GM12891 (cell line): ENCODE data around the gene ZBTB8OS.

ENCODE experiments used
- DNase-seq: peaks from one replicate; pipeline ENCODE4 v3.0.0; 2011; ENCODE audit warnings: low spot score; ENCODE audit not compliant: insufficient read length
- FAIRE-seq: peaks from 2 replicates; lab custom pipeline; 2011; peaks lifted over from hg19 to GRCh38; lab: Jason Lieb, UNC
- PAX5 ChIP-seq: IDR thresholded peaks from 2 replicates; pipeline ENCODE4 v1.6.1; 2011; ENCODE audit warnings: low read length, moderate library complexity, mild to moderate bottlenecking; ENCODE audit not compliant: insufficient read depth, severe bottlenecking
- POLR2A ChIP-seq: IDR thresholded peaks from 2 replicates; pipeline ENCODE4 v1.6.1; 2011; ENCODE audit warnings: low read depth, low read length, control low read depth
- POLR2AphosphoS5 ChIP-seq: IDR thresholded peaks from 2 replicates; pipeline ENCODE4 v1.6.1; 2011; ENCODE audit warnings: low read depth, low read length, control low read depth
- POU2F2 ChIP-seq: IDR thresholded peaks from 2 replicates; pipeline ENCODE4 v1.6.1; 2011; ENCODE audit warnings: low read depth, mild to moderate bottlenecking, control low read depth, low read length, moderate library complexity
- SPI1 ChIP-seq: IDR thresholded peaks from 2 replicates; pipeline ENCODE4 v1.6.1; 2011; ENCODE audit warnings: low read depth, low read length, control low read depth
- TAF1 ChIP-seq: IDR thresholded peaks from 2 replicates; pipeline ENCODE4 v1.6.1; 2011; ENCODE audit warnings: low read depth, low read length, control low read depth

Gene ZBTB8OS

GRCh38 chr1:32611859-32612188 lies 38.5 kb downstream of the ZBTB8OS start:
- no peak for TF ChIP-seq TAF1
- no peak for TF ChIP-seq POLR2AphosphoS5
- TF ChIP-seq POLR2A = no peak
- no peak for TF ChIP-seq POU2F2
- TF ChIP-seq SPI1 = no peak
- TF ChIP-seq PAX5 = no peak
- DNase-seq = no peak
- FAIRE-seq = no peak

GRCh38 chr1:32609180-32609579 lies 41.2 kb downstream of the ZBTB8OS start:
- FAIRE-seq (no peak), DNase-seq (no peak)
- no peak for TF ChIP-seq PAX5
- TF ChIP-seq POLR2A = no peak
- no peak for TF ChIP-seq POLR2AphosphoS5
- no peak for TF ChIP-seq POU2F2
- TF ChIP-seq TAF1 = no peak
- no peak for TF ChIP-seq SPI1

- TF ChIP-seq POLR2A = no peak
- TF ChIP-seq SPI1 = peak; percentile 43; the same call in 1 of the 2 replicates
- no peak for TF ChIP-seq TAF1
- no peak for TF ChIP-seq POLR2AphosphoS5
- TF ChIP-seq POU2F2 = no peak
- no peak for TF ChIP-seq PAX5
- DNase-seq (no peak), FAIRE-seq (no peak)
Observed at GRCh38 chr1:32606565-32607371, 43.6 kb downstream of the ZBTB8OS start.

- DNase-seq (no peak), FAIRE-seq (no peak)
- TF ChIP-seq SPI1 = no peak
- no peak for TF ChIP-seq POU2F2
- TF ChIP-seq POLR2AphosphoS5 = no peak
- no peak for TF ChIP-seq TAF1
- no peak for TF ChIP-seq POLR2A
- no peak for TF ChIP-seq PAX5
Observed at GRCh38 chr1:32605711-32606424, 44.5 kb downstream of the ZBTB8OS start.

GRCh38 chr1:32600034-32600433 lies 50.3 kb downstream of the ZBTB8OS start:
- DNase-seq (no peak), FAIRE-seq (peak; percentile 16)
- no peak for TF ChIP-seq SPI1
- no peak for TF ChIP-seq TAF1

- DNase-seq = no peak
- FAIRE-seq = no peak
Observed at GRCh38 chr1:32592943-32593342, 57.4 kb downstream of the ZBTB8OS start.

GRCh38 chr1:32580348-32581017 lies 69.9 kb downstream of the ZBTB8OS start:
- TF ChIP-seq POU2F2 = no peak
- TF ChIP-seq SPI1 = no peak
- TF ChIP-seq POLR2AphosphoS5 = no peak
- TF ChIP-seq PAX5 = no peak
- TF ChIP-seq TAF1 = no peak
- no peak for TF ChIP-seq POLR2A
- FAIRE-seq (no peak), DNase-seq (no peak)

More at GRCh38 chr1:32592943-32593342, 57.4 kb downstream of the ZBTB8OS start:
- TF ChIP-seq POLR2A = no peak
- no peak for TF ChIP-seq TAF1
- TF ChIP-seq POU2F2 = no peak
- no peak for TF ChIP-seq POLR2AphosphoS5
